Fibroblast of skin of back (primary cell): ENCODE results near the gene PLSCR1.

ENCODE experiments used
- DNase-seq: peaks from one replicate; pipeline ENCODE4 v3.0.0-alpha.2; 2013

PLSCR1 gene

GRCh38 chr3:146472611-146473010 lies 71.8 kb downstream of the PLSCR1 start:
- DNase-seq = no peak

GRCh38 chr3:146471012-146471411 lies 73.4 kb downstream of the PLSCR1 start:
- DNase-seq = no peak

GRCh38 chr3:146470425-146470990 lies 73.9 kb downstream of the PLSCR1 start:
- DNase-seq = no peak

- DNase-seq = no peak
Measured at GRCh38 chr3:146469150-146470017, 75.0 kb downstream of the PLSCR1 start, which contains the start of gene PLSCR2. Gene PLSCR2 (minus strand): TSS chr3:146469561. CDS start chr3:146459904, 9,657 bp downstream.

GRCh38 chr3:146468671-146469149 lies 75.7 kb downstream of the PLSCR1 start:
- DNase-seq = no peak

- DNase-seq = peak; percentile 64
Measured at GRCh38 chr3:146468234-146468633, 76.2 kb downstream of the PLSCR1 start.

- peak; percentile 37 for DNase-seq
Measured at GRCh38 chr3:146466604-146467003, 77.8 kb downstream of the PLSCR1 start.

- DNase-seq = no peak
Measured at GRCh38 chr3:146465693-146466465, 78.5 kb downstream of the PLSCR1 start.
